Spinal cord (tissue), 10 donors: ENCODE measurements around the gene TAF4. TPM values are rescaled to one million over a fixed set of nuclear protein-coding genes. Genes with fewer than 3 reads are reported as not detected.
"Not testable (repeated sequence)": the region's sequence is repeated elsewhere in the genome, so short reads cannot be mapped to it uniquely, and the experiment has no call there.

Experiments used
- DNase-seq, 6 donors: peaks; one replicate each; pipeline versions ENCODE4 v3.0.0 to v3.0.0-alpha.2; 2013 to 2015; ENCODE audit warnings: low spot score in 6 of 6, low read depth in 4 of 6
- H3K27ac ChIP-seq: one replicate; pipeline ENCODE4 v1.5.1; 2013; ENCODE audit warnings: low read depth, low read length, control low read depth
- H3K27me3 ChIP-seq: one replicate; pipeline ENCODE4 v1.6.1; 2013; ENCODE audit warnings: low read length; ENCODE audit not compliant: control insufficient read depth, insufficient read depth
- H3K36me3 ChIP-seq: one replicate; pipeline ENCODE4 v1.6.1; 2013; ENCODE audit warnings: low read length; ENCODE audit not compliant: control insufficient read depth, insufficient read depth
- H3K4me1 ChIP-seq: one replicate; pipeline ENCODE4 v1.6.1; 2013; ENCODE audit warnings: low read length; ENCODE audit not compliant: control insufficient read depth, insufficient read depth
- H3K4me3 ChIP-seq: one replicate; pipeline ENCODE4 v1.5.1; 2013; ENCODE audit warnings: low read depth, low read length, control low read depth
- H3K9me3 ChIP-seq: one replicate; pipeline ENCODE4 v1.6.1; 2013; ENCODE audit warnings: low read length; ENCODE audit not compliant: control insufficient read depth, insufficient read depth
- WGBS: methylation state at CpG from one replicate; pipeline ENCODE4 v1.1.5; 2013; ENCODE audit warnings: missing lambda C conversion rate; ENCODE audit not compliant: insufficient coverage; 5-methylcytosine and 5-hydroxymethylcytosine counted together
- polyA plus RNA-seq, 2 donors: library from polyadenylated mRNA; unstranded; fragments of 120-200 nt; gene quantifications; one replicate each; pipeline ENCODE4 v1.2.1, GENCODE V29; 2013; ENCODE audit not compliant: insufficient read length in 2 of 2
- total RNA-seq, 2 donors: library from RNA; depleted of rRNA in 1 of 2; stranded (reverse); fragments of 120-200 nt in 1 of 2; fragments of >200 nt in 1 of 2; gene quantifications; one replicate each; pipeline versions ENCODE4 v1.2.3 to v1.2.4, GENCODE V29; 2013 to 2014
- donor health status: healthy.

The TAF4 gene
- total and polyA plus RNA-seq, 4 donors: 7.2 to 20.4 (median 13.0) TPM

DNA sequence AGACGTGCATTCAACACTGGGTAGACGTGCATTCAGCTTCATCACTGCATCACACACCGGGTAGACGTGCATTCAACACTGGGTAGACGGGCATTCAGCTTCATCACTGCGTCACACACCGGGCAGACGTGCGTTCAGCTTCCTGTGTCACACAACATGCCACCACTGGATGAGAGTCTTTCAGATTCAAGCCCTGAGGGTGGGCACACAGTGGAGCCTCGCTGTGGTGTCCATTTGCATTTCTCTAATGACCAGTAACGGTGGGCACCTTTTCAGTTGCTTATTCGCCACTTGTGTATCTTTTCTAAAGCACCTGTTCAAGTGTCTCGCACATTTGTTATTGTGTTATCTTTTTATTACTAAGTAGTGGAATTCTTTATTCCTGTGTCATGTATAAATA, 94.1 kb downstream of the TAF4 start:
- 98% methylated on average over 10 of the region's 13 CpGs for WGBS
- H3K4me1 ChIP-seq, H3K4me3 ChIP-seq, H3K27ac ChIP-seq, H3K27me3 ChIP-seq, H3K9me3 ChIP-seq, DNase-seq: not testable (repeated sequence)
- peaks cover 43% of the 10 kb centered on the region for H3K36me3 ChIP-seq

DNA sequence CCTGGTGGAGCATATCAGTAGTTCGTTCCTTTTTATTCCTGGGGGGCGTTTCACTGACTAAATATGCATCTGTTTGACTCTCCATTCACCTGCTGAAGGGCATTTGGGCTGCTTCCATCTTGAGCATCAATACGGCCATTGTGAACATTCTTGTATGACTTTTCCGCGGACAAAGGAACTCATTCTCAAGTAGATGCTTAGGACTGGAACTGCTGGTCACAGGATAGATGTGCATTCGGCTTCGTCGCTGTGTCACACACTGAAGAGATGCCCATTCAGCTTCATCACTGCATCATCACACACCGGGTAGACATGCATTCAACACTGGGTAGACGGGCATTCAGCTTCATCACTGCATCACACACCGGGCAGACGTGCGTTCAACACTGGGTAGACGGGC, 95.3 kb downstream of the TAF4 start:
- 72% methylated on average over 8 of the region's 14 CpGs for WGBS
- no peak overlapping the region for H3K27ac ChIP-seq
- peaks cover 42% of the 10 kb centered on the region for H3K36me3 ChIP-seq
- H3K4me3 ChIP-seq: no peak overlapping the region
- no peaks in the 10 kb centered on the region for H3K9me3 ChIP-seq
- DNase-seq: peak in 2 of 6 donors; percentile 34 to 54
- peaks cover 2% of the 10 kb centered on the region for H3K4me1 ChIP-seq
- H3K27me3 ChIP-seq: peaks cover 10% of the 10 kb centered on the region

DNA sequence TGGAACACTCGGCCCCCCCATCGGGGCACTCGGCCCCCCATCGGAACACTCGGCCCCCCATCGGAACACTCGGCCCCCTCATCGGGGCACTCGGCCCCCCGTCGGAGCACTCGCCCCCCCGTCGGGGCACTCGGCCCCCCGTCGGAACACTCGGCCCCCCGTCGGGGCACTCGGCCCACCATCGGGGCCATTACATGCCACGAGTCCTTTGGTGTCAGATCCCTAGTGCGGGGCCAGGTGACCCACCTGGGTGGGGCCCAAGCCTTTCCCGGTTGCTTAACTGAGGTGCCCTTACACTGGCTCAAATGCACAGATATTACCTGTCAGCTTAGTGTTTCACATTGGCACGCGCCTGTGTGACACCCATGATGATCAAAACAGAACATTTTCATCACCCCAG, 95.9 kb downstream of the TAF4 start:
- H3K36me3 ChIP-seq: peaks cover 42% of the 10 kb centered on the region
- H3K27ac ChIP-seq: no peak overlapping the region
- no peak overlapping the region for H3K4me3 ChIP-seq
- H3K4me1 ChIP-seq: peaks cover 7% of the 10 kb centered on the region
- 90% methylated on average over 10 of the region's 27 CpGs for WGBS
- H3K27me3 ChIP-seq: peaks cover 16% of the 10 kb centered on the region
- H3K9me3 ChIP-seq: no peaks in the 10 kb centered on the region
- DNase-seq: no peak

DNA sequence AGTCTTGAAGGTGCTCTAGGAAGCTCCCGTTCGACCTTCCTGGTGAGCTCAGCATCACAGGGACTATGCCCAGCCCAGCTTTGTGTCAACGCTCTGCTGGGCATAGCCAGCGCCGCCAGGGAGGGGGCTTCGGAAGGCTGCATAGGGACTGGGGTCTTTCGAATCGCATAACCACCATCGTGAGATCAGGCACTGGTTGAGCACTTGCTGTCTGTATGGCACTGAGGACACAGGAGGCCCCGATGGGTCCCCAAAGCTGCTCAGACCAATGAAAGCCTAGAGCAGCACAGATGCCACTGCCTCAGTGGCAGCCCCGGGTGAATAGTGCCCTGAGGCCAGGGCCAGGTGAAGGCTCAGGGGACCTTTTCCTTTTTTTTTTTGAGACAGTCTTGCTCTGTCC, 96.7 kb downstream of the TAF4 start:
- no peak overlapping the region for H3K4me3 ChIP-seq
- no peak overlapping the region for H3K27ac ChIP-seq
- peaks cover 35% of the 10 kb centered on the region for H3K36me3 ChIP-seq
- no peak for DNase-seq
- H3K9me3 ChIP-seq: no peaks in the 10 kb centered on the region
- peaks cover 17% of the 10 kb centered on the region for H3K27me3 ChIP-seq
- H3K4me1 ChIP-seq: peaks cover 10% of the 10 kb centered on the region
- WGBS: 89% methylated on average over 11 of the region's 11 CpGs

DNA sequence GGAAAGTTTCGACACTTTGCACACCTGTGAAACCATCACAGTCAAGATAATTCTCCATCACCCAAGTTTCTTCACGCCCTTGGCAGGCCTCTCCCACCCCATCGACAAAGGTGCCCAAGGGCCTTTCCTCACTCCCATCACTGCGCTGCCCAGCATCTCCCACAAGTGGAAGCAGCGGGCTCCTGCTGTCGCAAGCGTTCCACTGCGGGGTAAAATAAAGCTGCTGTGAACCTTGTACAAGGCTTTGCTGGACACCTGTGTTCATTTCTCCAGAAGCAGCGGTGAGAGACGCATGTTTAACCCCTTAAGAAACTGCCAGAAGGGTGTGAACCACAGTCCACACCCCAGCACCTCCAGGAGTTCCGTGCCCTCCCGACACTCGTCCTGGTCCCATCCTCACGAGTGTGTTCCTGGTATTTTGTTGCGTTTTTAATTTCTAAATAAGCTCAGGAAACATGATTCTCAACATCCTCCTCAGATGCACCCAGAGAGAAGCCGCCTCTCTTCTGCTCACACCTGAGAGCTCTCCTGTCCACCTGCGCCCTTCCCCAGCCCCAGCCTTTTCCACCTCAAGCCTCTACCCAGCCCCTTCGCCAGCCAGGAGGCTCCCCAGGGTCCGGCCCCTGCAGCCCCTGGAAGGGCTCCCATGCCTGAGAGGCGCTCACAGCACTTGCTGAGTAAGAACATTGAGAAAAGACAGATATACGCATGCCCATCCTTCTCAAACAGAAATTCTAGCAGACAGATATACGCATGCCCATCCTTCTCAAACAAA, 97.5 kb downstream of the TAF4 start:
- peaks cover 30% of the 10 kb centered on the region for H3K36me3 ChIP-seq
- no peaks in the 10 kb centered on the region for H3K9me3 ChIP-seq
- H3K4me1 ChIP-seq: peaks cover 10% of the 10 kb centered on the region
- no peak overlapping the region for H3K4me3 ChIP-seq
- DNase-seq: no peak
- peaks cover 17% of the 10 kb centered on the region for H3K27me3 ChIP-seq
- H3K27ac ChIP-seq: no peak overlapping the region
- WGBS: 85% methylated on average over 21 of the region's 22 CpGs

DNA sequence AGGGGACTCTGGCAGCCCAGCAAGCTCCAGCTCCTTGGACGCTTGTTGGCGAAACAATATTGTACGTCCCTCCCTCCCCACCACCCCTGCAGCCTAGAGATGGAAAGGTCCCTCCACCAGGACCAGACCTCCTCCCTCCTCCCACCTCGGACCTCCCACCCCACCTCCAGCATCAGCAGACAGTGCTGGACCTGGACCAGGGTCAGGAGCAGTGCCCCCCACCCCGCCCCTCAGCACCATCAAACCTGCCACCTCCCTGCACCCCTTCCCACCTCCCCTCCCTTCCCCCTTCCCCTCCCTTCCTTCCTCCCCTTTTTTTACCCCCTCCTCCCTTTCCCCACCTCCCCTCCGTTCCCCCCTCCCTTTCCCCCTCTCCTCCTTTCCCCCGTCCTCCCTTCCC, 98.4 kb downstream of the TAF4 start:
- 71% methylated on average over 4 of the region's 7 CpGs for WGBS
- DNase-seq: no peak

DNA sequence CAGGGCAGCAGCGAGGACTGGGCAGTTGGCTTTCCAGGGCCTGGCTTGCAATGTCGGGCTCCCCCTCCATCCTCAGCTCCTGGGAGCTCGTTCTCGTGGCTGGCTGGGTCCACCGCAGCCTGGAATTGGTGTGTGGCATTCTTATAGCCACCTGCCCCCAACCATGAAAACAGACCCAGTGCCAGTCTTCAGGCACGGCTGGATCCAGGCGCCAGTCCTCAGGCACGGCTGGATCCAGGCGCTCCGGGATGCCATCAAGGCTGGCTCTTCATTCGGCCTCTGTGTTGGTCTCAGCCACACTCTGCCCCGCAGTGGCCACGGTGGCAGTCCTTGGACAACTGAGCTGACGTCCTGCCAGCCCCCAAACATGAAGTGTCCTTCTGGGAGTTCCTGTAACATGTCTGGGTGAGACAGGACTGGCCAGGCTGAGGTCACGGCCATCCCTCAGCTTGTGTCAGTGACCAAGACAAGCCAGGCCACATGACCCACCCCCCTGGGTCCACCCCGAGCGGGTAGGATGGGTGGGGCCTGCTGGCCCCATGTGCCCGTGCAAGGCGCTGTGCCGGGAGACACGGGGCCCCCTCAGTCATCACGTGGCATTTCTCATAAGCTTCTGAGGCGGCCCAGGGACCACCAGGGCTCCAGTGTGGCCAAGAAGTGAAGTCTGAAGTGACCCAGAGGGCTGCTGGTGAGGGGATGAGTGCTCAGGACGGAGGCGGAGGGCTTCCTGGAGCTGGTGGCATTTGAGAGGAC, 99.0 kb downstream of the TAF4 start:
- peaks cover 23% of the 10 kb centered on the region for H3K36me3 ChIP-seq
- DNase-seq: no peak

More for the DNA sequence above, 98.4 kb downstream of the TAF4 start:
- Histone ChIP-seq H3K27me3 (peaks cover 17% of the 10 kb centered on the region), H3K4me3 (no peak overlapping the region), H3K27ac (no peak overlapping the region), H3K36me3 (peaks cover 23% of the 10 kb centered on the region), H3K9me3 (no peaks in the 10 kb centered on the region), H3K4me1 (peaks cover 10% of the 10 kb centered on the region)

DNA sequence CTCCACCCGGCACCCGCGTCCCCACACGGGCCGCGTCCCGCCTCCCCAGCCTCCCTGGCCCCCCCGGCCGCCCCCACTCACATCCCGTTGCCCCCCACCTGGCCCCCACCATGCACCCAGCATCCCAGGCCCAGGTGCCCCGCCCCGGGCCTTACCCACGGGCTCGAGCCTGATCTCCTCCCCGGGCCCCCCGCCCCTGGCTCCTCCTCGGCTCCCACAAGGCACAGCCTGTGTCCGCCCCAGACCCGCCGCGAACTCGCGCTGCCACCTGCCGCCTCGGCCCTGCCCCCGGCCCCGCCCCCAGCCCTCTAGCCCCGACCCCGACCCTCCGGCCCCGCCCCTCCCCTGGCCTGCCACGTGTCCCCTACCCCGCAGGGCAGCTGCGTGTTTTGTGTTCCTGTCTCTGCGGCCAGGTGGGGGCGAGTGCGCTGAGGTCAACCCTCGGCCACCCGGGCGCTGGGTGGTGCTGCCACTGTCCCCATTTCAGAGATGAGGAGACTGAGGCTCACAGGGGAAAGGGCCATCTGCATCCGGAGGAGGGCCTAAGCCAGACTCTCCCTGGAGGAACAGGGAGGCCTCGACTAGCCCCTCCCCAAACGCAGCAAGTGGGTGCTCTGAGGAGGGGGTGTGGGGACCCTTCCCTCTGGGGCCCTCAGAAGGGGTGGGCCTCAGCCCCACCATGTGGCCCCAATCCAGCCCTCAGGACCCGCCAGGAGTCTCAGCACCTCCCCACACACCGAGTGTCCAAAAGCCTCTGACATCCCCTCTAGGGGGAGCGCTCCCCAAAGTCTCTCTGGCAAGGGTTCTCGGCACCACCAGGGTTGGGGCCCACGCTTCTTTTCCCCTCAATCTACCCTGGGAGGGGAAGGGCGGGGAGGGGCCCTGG, 99.8 kb downstream of the TAF4 start:
- H3K27ac ChIP-seq: no peak overlapping the region
- peaks cover 10% of the 10 kb centered on the region for H3K4me1 ChIP-seq
- H3K36me3 ChIP-seq: peaks cover 23% of the 10 kb centered on the region
- H3K4me3 ChIP-seq: no peak overlapping the region
- DNase-seq: no peak
- peaks cover 17% of the 10 kb centered on the region for H3K27me3 ChIP-seq
- no peaks in the 10 kb centered on the region for H3K9me3 ChIP-seq
- WGBS: 9% methylated on average over 28 of the region's 49 CpGs

More for the DNA sequence above, 99.0 kb downstream of the TAF4 start:
- Histone ChIP-seq H3K9me3 (no peaks in the 10 kb centered on the region), H3K27ac (no peak overlapping the region), H3K4me1 (peaks cover 10% of the 10 kb centered on the region), H3K27me3 (peaks cover 17% of the 10 kb centered on the region), H3K4me3 (no peak overlapping the region)
- WGBS: 85% methylated on average over 25 of the region's 25 CpGs
